Liver (tissue), 9 donors: ENCODE data around the gene RCAN2. TPM values are rescaled to one million over a fixed set of nuclear protein-coding genes. Genes with fewer than 3 reads are reported as not detected.

ENCODE experiments used
- DNase-seq: peaks from one replicate; pipeline ENCODE4 v3.0.0-alpha.2; 2017; ENCODE audit warnings: low spot score
- H3K27ac ChIP-seq, 2 donors: one replicate each; pipeline ENCODE4 v1.7.0; 2013; ENCODE audit warnings: inconsistent platforms in 2 of 2, low read length in 2 of 2, control low read depth in 1 of 2, low read depth in 1 of 2, mild to moderate bottlenecking in 1 of 2
- H3K27me3 ChIP-seq, 4 donors: one replicate each; pipeline versions ENCODE4 v1.6.1 to v1.7.0; 2013; ENCODE audit warnings: low read length in 3 of 4, inconsistent platforms in 1 of 4, mild to moderate bottlenecking in 1 of 4, moderate library complexity in 1 of 4; ENCODE audit not compliant: control insufficient read depth in 4 of 4, insufficient read depth in 4 of 4
- H3K36me3 ChIP-seq, 4 donors: one replicate each; pipeline versions ENCODE4 v1.6.1 to v1.7.0; 2013; ENCODE audit warnings: low read length in 3 of 4, mild to moderate bottlenecking in 3 of 4, low read depth in 1 of 4, moderate library complexity in 1 of 4; ENCODE audit not compliant: control insufficient read depth in 4 of 4, insufficient read depth in 3 of 4
- H3K4me1 ChIP-seq, 4 donors: one replicate each; pipeline versions ENCODE4 v1.6.1 to v1.7.0; 2013; ENCODE audit warnings: low read length in 3 of 4, mild to moderate bottlenecking in 3 of 4, moderate library complexity in 1 of 4; ENCODE audit not compliant: control insufficient read depth in 4 of 4, insufficient read depth in 4 of 4
- H3K4me3 ChIP-seq, 3 donors: one replicate each; pipeline versions ENCODE4 v1.6.1 to v1.7.0; 2013; ENCODE audit warnings: low read length in 3 of 3, control low read depth in 1 of 3, low read depth in 1 of 3, mild to moderate bottlenecking in 1 of 3
- H3K9ac ChIP-seq, 2 donors: one replicate each; pipeline ENCODE4 v1.7.0; 2013; ENCODE audit warnings: low read length in 2 of 2, mild to moderate bottlenecking in 2 of 2, moderate library complexity in 2 of 2, control low read depth in 1 of 2, low read depth in 1 of 2
- H3K9me3 ChIP-seq, 4 donors: one replicate each; pipeline versions ENCODE4 v1.6.1 to v1.7.0; 2013; ENCODE audit warnings: low read length in 3 of 4; ENCODE audit not compliant: control insufficient read depth in 4 of 4
- ATF3 ChIP-seq: IDR thresholded peaks from 2 replicates; pipeline ENCODE4 v1.6.1; 2016; ENCODE audit warnings: antibody characterized with exemption
- CTCF ChIP-seq: fragments of 150-350 bp; IDR thresholded peaks from 2 replicates; pipeline ENCODE4 v1.5.1; 2017; ENCODE audit warnings: improper control_type of control experiment, low read depth, low read length; ENCODE audit not compliant: missing input control
- EGR1 ChIP-seq, 2 donors: IDR thresholded peaks; 2 replicates each; pipeline ENCODE4 v1.6.1; 2016 to 2018; ENCODE audit warnings: antibody characterized with exemption in 2 of 2, low read depth in 2 of 2
- FOXA1 ChIP-seq: IDR thresholded peaks from 2 replicates; pipeline ENCODE4 v1.6.1; 2016; ENCODE audit warnings: antibody characterized with exemption
- FOXA2 ChIP-seq: IDR thresholded peaks from 2 replicates; pipeline ENCODE4 v1.6.1; 2016; ENCODE audit warnings: antibody characterized with exemption
- GABPA ChIP-seq, 2 donors: IDR thresholded peaks in 1 of 2; conservative IDR thresholded peaks in 1 of 2; 2 replicates each; pipeline ENCODE4 v1.6.1; 2016; ENCODE audit warnings: antibody characterized with exemption in 2 of 2, mild to moderate bottlenecking in 1 of 2, moderate library complexity in 1 of 2
- HNF4A ChIP-seq, 2 donors: conservative IDR thresholded peaks; 2 replicates each; pipeline ENCODE4 v1.6.1; 2016; ENCODE audit warnings: antibody characterized with exemption in 2 of 2, mild to moderate bottlenecking in 2 of 2
- HNF4G ChIP-seq: IDR thresholded peaks from 2 replicates; pipeline ENCODE4 v1.6.1; 2016; ENCODE audit warnings: antibody characterized with exemption
- JUND ChIP-seq, 2 donors: IDR thresholded peaks; 2 replicates each; pipeline ENCODE4 v1.6.1; 2016; ENCODE audit warnings: antibody characterized with exemption in 2 of 2
- MAX ChIP-seq: IDR thresholded peaks from 2 replicates; pipeline ENCODE4 v1.6.1; 2016; ENCODE audit warnings: antibody characterized with exemption
- NR2F2 ChIP-seq: IDR thresholded peaks from 2 replicates; pipeline ENCODE4 v1.6.1; 2016; ENCODE audit warnings: antibody characterized with exemption
- RAD21 ChIP-seq, 2 donors: IDR thresholded peaks; 2 replicates each; pipeline ENCODE4 v1.6.1; 2016; ENCODE audit warnings: antibody characterized with exemption in 2 of 2, mild to moderate bottlenecking in 2 of 2
- REST ChIP-seq: IDR thresholded peaks from 2 replicates; pipeline ENCODE4 v1.6.1; 2016; ENCODE audit warnings: antibody characterized with exemption, mild to moderate bottlenecking
- RXRA ChIP-seq, 2 donors: IDR thresholded peaks; 2 replicates each; pipeline ENCODE4 v1.6.1; 2017 to 2018; ENCODE audit warnings: antibody characterized with exemption in 2 of 2, mild to moderate bottlenecking in 1 of 2
- SP1 ChIP-seq: IDR thresholded peaks from 2 replicates; pipeline ENCODE4 v1.6.1; 2018; ENCODE audit warnings: antibody characterized with exemption, mild to moderate bottlenecking
- YY1 ChIP-seq: IDR thresholded peaks from 2 replicates; pipeline ENCODE4 v1.6.1; 2016; ENCODE audit warnings: antibody characterized with exemption, mild to moderate bottlenecking
- ZBTB33 ChIP-seq: IDR thresholded peaks from 2 replicates; pipeline ENCODE4 v1.6.1; 2016; ENCODE audit warnings: antibody characterized with exemption
- WGBS: extraction: QIAGEN DNeasy Blood & Tissue Kit; methylation state at CpG from one replicate; pipeline ENCODE4 v1.1.7; 2013; 5-methylcytosine and 5-hydroxymethylcytosine counted together
- polyA plus RNA-seq, 2 donors: library from polyadenylated mRNA; stranded (reverse) in 1 of 2; unstranded in 1 of 2; fragments of 200-250 nt in 1 of 2; fragments of >200 nt in 1 of 2; fragmentation: Nextera tagmentation in 1 of 2; extraction: Ambion mirVana in 1 of 2; gene quantifications; one replicate each; pipeline versions ENCODE4 v1.2.1 to v1.2.3, GENCODE V29; 2013 to 2015
- total RNA-seq, 2 donors: library from RNA; depleted of rRNA; stranded (reverse); fragments of >200 nt; gene quantifications; one replicate each; pipeline ENCODE4 v1.2.3, GENCODE V29; 2014
- donor health status: healthy.
- donor health status: healthy.
- donor health status: healthy.
- donor health status: healthy.
- donor health status: healthy.

RCAN2 gene
- total and polyA plus RNA-seq, 4 donors, result 0.19 to 8.2 (median 2.4) TPM

GRCh38 chr6:46287043-46287442, 204.2 kb downstream of the RCAN2 start:
- H3K27me3 ChIP-seq, result no peaks in the 10 kb centered on the region
- 97% methylated on average over 2 of the region's 2 CpGs for WGBS
- H3K9ac ChIP-seq, result no peak overlapping the region
- no peak for DNase-seq
- no peaks in the 10 kb centered on the region for H3K4me1 ChIP-seq
- H3K4me3 ChIP-seq, result no peak overlapping the region
- H3K36me3 ChIP-seq, result no peaks in the 10 kb centered on the region
- no peak overlapping the region for H3K27ac ChIP-seq
- TF ChIP-seq ATF3, result no peak
- TF ChIP-seq RXRA (IDR thresholded peaks at IDR 0.05), result no peak
- TF ChIP-seq YY1, result no peak
- TF ChIP-seq REST, result no peak
- TF ChIP-seq MAX, result no peak
- TF ChIP-seq HNF4A (conservative IDR thresholded peaks at IDR 0.05), result no peak
- TF ChIP-seq HNF4G, result no peak
- no peak for TF ChIP-seq FOXA2
- no peak for TF ChIP-seq GABPA (IDR thresholded peaks at IDR 0.05 in 1 of 2, conservative IDR thresholded peaks at IDR 0.05 in 1 of 2)
- no peak for TF ChIP-seq EGR1 (IDR thresholded peaks at IDR 0.05; ENCODE audit: low read depth in 2 of 2)
- TF ChIP-seq ZBTB33, result no peak
- TF ChIP-seq JUND (IDR thresholded peaks at IDR 0.05), result no peak
- TF ChIP-seq SP1, result no peak
- H3K9me3 ChIP-seq, result no peaks in the 10 kb centered on the region

- H3K9ac ChIP-seq, result no peak overlapping the region
- no peak overlapping the region for H3K4me3 ChIP-seq
- no peaks in the 10 kb centered on the region for H3K36me3 ChIP-seq
- TF ChIP-seq EGR1 (IDR thresholded peaks at IDR 0.05; ENCODE audit: low read depth in 2 of 2), result no peak
- TF ChIP-seq FOXA1, result no peak
- TF ChIP-seq SP1, result no peak
- TF ChIP-seq JUND (IDR thresholded peaks at IDR 0.05), result no peak
- no peak for TF ChIP-seq ATF3
- TF ChIP-seq MAX, result no peak
- TF ChIP-seq CTCF, result no peak
- TF ChIP-seq ZBTB33, result no peak
- no peak for TF ChIP-seq NR2F2
- no peak for TF ChIP-seq RAD21 (IDR thresholded peaks at IDR 0.05)
- H3K27ac ChIP-seq, result no peak overlapping the region
- DNase-seq, result no peak
- no peaks in the 10 kb centered on the region for H3K27me3 ChIP-seq
- 85% methylated on average over 2 of the region's 2 CpGs for WGBS
- H3K9me3 ChIP-seq, result no peaks in the 10 kb centered on the region
- H3K4me1 ChIP-seq, result no peaks in the 10 kb centered on the region
Observed at GRCh38 chr6:46284475-46284874, 206.8 kb downstream of the RCAN2 start.
